ENCODE measurements around the gene WEE1. TPM values are rescaled to one million over a fixed set of nuclear protein-coding genes. Genes with fewer than 3 reads are reported as not detected.

WEE1 gene
- 100 to 1,000 TPM in 3 of 4 donors, 10 to 100 TPM in 1; 82.0 to 296 (median 183) TPM for total RNA-seq

DNA sequence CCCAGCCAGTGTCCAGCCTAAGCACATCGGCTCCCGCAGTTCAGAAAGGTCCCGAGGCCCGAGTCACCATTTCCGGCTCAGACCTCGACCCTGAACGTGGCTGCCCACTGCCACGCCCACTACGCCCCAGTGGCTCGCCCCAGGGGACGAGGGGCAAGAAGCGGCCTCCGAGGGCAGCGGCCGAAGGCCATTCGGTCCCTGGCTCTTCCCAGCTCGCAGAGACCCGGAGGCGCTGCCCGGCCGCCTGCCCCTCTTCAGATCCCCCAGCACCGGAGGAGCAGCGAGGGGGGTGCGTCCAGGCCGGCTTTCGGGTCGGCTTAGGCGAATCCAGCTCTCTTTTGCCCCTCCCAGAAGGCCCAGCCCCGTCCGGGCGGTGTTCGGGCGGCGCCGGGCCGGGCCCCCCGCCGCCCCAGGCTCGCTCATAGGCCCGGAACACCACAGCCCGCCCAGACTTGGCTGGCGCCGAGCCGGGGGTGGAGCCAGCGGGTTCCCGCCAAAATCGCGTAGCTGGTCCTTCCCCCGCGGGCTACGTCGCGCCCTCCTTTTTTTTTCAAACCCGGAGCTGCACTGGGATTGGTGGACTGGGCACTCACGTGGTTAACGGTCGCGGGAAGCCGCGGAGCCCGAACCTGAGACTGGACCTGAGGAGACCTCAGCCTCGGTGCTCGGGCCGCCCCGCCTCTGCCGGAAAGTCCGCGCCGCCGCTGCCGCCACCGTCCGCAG is at the start of gene WEE1:
Gene WEE1 (plus strand): TSS at position 619 of the 723 bp plus-strand sequence. CDS start 264 bp downstream, outside the sequence.
- H3K27ac ChIP-seq = peak within 1 kb of the TSS; percentile 99
- no peaks in the 10 kb centered on the region for H3K9me3 ChIP-seq
- TF ChIP-seq POLR2AphosphoS5 (IDR thresholded peaks at IDR 0.05) = peak in 2 of 3 donors; percentile 82 to 85
- TF ChIP-seq, protein P1, sequence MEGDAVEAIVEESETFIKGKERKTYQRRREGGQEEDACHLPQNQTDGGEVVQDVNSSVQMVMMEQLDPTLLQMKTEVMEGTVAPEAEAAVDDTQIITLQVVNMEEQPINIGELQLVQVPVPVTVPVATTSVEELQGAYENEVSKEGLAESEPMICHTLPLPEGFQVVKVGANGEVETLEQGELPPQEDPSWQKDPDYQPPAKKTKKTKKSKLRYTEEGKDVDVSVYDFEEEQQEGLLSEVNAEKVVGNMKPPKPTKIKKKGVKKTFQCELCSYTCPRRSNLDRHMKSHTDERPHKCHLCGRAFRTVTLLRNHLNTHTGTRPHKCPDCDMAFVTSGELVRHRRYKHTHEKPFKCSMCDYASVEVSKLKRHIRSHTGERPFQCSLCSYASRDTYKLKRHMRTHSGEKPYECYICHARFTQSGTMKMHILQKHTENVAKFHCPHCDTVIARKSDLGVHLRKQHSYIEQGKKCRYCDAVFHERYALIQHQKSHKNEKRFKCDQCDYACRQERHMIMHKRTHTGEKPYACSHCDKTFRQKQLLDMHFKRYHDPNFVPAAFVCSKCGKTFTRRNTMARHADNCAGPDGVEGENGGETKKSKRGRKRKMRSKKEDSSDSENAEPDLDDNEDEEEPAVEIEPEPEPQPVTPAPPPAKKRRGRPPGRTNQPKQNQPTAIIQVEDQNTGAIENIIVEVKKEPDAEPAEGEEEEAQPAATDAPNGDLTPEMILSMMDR (IDR thresholded peaks at IDR 0.05) = no peak
- peak; percentile 19 to 87 for TF ChIP-seq POLR2A (IDR thresholded peaks at IDR 0.05)
- DNase-seq (ENCODE audit: low spot score in 2 of 2) = peak; percentile 98 to 99
- no peaks in the 10 kb centered on the region for H3K27me3 ChIP-seq
- H3K36me3 ChIP-seq = no peaks in the 10 kb centered on the region
- H3K4me3 ChIP-seq = peak within 1 kb of the TSS; percentile 83
- peaks cover 69% of the 10 kb centered on the region for H3K4me1 ChIP-seq
- WGBS = 0% methylated on average over 52 of the region's 73 CpGs

DNA sequence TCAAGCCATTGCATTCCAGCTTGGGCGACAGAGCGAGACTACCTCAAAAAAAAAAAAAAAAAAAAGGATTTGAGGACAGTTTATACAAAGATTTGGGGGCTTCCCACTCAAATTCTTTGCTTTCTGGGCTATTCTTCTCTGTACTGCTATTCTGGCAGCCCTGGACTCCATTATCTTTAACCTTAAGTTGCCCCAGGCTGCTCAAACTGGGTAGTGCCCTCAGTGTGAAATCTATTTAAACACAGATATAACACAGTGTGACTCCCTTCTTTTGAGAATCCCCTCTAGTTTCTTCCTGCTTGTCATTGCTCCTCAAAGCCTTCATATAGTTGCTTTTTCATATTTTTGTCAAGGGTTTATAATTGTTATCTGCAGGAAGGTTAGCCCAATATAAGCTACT is 49.5 kb upstream of the WEE1 start:
- Histone ChIP-seq H3K27me3 (no peaks in the 10 kb centered on the region), H3K4me3 (no peak overlapping the region), H3K9me3 (no peaks in the 10 kb centered on the region), H3K4me1 (peaks cover 23% of the 10 kb centered on the region), H3K27ac (no peak overlapping the region), H3K36me3 (no peaks in the 10 kb centered on the region)
- TF ChIP-seq, protein P1 (IDR thresholded peaks at IDR 0.05) = no peak
- TF ChIP-seq POLR2A (IDR thresholded peaks at IDR 0.05) (no peak), EP300 (IDR thresholded peaks at IDR 0.05) (no peak), POLR2AphosphoS5 (IDR thresholded peaks at IDR 0.05) (no peak)
- 97% methylated on average over 2 of the region's 2 CpGs for WGBS
- no peak for DNase-seq (ENCODE audit: low spot score in 2 of 2)

DNA sequence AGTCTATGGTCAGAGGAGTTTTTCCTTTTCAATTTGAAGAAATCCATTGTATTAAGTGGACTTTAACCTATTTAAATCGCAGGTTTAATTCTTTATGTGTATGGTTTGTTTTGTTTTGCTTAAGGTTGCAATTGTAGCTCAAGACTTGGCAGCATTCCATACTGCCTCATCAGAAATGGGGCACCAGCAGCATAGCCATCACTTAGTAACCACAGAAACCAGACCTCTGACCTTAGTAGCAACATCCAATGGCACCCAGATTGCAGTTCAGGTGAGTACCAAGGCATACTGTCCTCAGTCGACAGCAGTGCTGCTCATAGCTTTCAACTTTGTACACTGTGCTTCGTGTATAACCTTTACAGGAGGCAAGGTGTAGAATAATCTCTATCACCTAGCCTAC is 48.4 kb upstream of the WEE1 start:
- Histone ChIP-seq H3K4me1 (peaks cover 35% of the 10 kb centered on the region), H3K9me3 (no peaks in the 10 kb centered on the region), H3K27ac (no peak overlapping the region), H3K4me3 (no peak overlapping the region), H3K36me3 (no peaks in the 10 kb centered on the region), H3K27me3 (no peaks in the 10 kb centered on the region)
- TF ChIP-seq EP300 (IDR thresholded peaks at IDR 0.05) (no peak), POLR2AphosphoS5 (IDR thresholded peaks at IDR 0.05) (no peak), POLR2A (IDR thresholded peaks at IDR 0.05) (no peak)
- TF ChIP-seq, protein P1 (IDR thresholded peaks at IDR 0.05) = no peak
- DNase-seq (ENCODE audit: low spot score in 2 of 2) = no peak
- 92% methylated on average over 3 of the region's 3 CpGs for WGBS

DNA sequence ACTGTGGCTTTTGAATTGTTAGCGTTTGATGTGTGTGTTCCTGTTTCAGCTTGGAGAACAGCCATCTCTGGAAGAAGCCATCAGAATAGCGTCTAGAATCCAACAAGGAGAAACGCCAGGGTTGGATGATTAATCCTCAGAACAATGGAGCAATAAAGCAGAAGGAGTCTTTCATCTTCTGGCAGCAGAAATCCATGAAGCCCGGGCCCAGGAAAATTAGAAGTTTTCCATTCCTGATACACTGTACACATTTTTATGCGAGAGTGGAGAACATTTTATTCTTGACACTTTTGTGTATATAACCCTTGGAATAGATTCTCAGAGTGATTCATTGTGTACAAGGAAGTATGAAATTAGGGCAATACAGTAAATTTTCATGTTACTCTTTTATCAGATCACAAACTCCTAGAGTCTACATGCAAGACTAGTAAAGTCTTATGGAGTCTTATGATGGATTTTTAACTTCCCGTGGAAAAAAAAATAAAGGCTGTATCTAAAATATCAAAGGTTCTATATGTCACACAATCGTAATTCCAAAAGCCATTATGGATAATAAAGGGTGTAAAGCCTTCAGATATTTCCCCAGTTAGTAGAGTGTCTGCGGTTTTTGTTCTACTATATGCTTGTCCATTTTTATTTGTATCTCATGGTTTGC is 45.9 kb upstream of the WEE1 start:
- Histone ChIP-seq H3K27me3 (no peaks in the 10 kb centered on the region), H3K36me3 (no peaks in the 10 kb centered on the region), H3K27ac (peak overlapping the region; percentile 52), H3K9me3 (no peaks in the 10 kb centered on the region), H3K4me1 (peaks cover 48% of the 10 kb centered on the region), H3K4me3 (no peak overlapping the region)
- 24% methylated on average over 8 of the region's 8 CpGs for WGBS
- DNase-seq (ENCODE audit: low spot score in 2 of 2) = no peak
- TF ChIP-seq EP300 (IDR thresholded peaks at IDR 0.05) (no peak), POLR2AphosphoS5 (IDR thresholded peaks at IDR 0.05) (peak in 1 of 3 donors; percentile 19), POLR2A (IDR thresholded peaks at IDR 0.05) (no peak)
- TF ChIP-seq, protein P1 (IDR thresholded peaks at IDR 0.05) = no peak

DNA sequence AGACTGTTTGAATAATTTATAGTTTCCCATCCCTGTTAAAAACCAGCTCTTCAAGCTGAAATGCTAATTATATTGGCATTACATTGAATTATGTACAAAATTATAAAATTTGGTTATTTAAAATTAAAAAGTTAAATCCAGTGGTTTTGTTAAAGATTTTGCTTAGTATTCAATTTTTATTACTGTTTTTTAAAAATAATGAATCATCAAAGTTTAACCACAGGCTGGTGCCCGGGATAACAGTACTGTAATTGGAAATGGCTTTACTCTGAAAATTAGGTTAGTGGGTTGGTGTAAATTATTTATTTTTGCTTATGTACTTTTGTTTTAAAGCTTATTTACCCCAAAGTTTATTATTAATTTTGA is 45.4 kb upstream of the WEE1 start:
- no peak overlapping the region for H3K4me3 ChIP-seq
- H3K27ac ChIP-seq = peak overlapping the region; percentile 52
- no peaks in the 10 kb centered on the region for H3K9me3 ChIP-seq
- no peak for DNase-seq (ENCODE audit: low spot score in 2 of 2)
- H3K27me3 ChIP-seq = no peaks in the 10 kb centered on the region
- TF ChIP-seq, protein P1 (IDR thresholded peaks at IDR 0.05) = no peak
- H3K36me3 ChIP-seq = no peaks in the 10 kb centered on the region
- 67% methylated on average over 1 of the region's 1 CpG for WGBS
- peaks cover 51% of the 10 kb centered on the region for H3K4me1 ChIP-seq

Measured in suprapubic skin (tissue), 4 donors.